GM12801 (cell line): ENCODE results near the gene COL10A1.

Experiments
- CTCF ChIP-seq: IDR thresholded peaks from one replicate; pipeline ENCODE4 v1.5.1; 2011; ENCODE audit warnings: control low read depth; ENCODE audit not compliant: insufficient read length; ENCODE audit errors: extremely low read depth

COL10A1 gene

DNA sequence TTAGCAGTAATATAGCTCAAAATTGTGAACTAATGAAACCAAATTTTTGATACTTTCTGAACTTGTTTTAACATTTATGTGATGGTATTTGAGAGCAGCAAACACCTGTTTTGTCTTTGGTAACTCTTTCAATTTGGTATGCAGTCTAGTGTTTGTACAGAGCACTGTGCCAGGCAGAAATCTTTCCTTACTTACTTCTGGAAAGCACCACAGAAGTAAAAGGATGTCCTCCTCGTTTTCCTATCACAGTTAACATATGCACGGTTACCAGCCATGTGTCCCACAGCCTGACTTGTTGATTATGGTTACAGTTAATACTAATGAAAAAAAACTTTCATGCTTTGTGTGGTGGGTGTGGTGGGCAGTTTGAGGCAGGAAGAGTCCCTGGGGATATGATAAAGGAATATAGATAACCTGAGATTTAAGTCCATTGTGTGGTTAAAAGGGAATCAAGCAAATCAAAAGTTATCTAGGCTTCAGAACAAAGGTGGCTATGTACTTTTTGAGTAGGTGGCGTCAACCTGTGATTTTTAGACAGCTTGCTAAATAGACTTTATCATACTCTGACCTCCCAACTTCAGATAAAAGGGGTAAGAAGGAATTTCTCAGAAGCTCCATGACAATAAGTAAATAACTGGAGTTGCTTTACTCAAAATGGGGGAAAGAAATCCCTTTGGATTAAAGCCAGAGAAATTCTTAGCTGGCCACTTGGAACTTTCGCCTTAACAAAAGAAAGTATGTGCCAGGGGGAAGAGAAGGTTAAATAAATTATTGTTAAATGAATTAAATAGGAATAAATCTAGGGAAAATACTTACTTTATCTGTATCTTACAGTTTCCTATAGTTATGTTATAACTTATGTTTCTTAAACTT is 20.1 kb upstream of the COL10A1 start:
- TF ChIP-seq CTCF, result no peak

DNA sequence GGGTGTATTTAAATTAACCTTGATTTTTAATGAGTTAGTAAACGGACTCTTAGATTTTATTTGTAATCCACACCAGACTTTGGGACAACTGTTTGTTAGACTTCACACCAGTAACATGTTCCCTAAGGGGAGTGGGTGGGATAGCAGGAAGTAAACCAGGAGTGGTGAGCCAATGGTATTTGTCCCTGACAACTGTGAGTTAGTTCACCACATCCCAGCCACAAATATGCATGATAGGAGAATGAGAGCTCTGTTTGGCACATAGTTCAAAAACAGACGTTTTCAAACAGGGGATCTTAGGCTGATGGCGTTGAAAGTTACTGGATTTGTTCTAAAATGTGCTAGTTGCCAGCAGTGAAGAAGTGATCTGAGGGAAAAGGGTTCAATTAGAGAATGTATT is 18.7 kb upstream of the COL10A1 start:
- no peak for TF ChIP-seq CTCF

GRCh38 chr6:116139917-116140316 is 14.0 kb upstream of the COL10A1 start:
- no peak for TF ChIP-seq CTCF

GRCh38 chr6:116136933-116137340 is 11.0 kb upstream of the COL10A1 start:
- TF ChIP-seq CTCF, result no peak

- no peak for TF ChIP-seq CTCF
These were observed 10.4 kb upstream of the COL10A1 start for GRCh38 chr6:116136373-116136772.

- no peak for TF ChIP-seq CTCF
These were observed 7.5 kb upstream of the COL10A1 start for GRCh38 chr6:116133453-116133852.

- TF ChIP-seq CTCF, result no peak
These were observed 2.0 kb upstream of the COL10A1 start for GRCh38 chr6:116127771-116128493.
